Loucy (cell line): ENCODE results near the gene AKR1C8.
"Not testable (repeated sequence)": the region's sequence is repeated elsewhere in the genome, so short reads cannot be mapped to it uniquely, and the experiment has no call there.

Experiments used
- H2AFZ ChIP-seq: fragments of 200-600 bp; sonication (generic); 2 replicates; pipeline ENCODE4 v1.6.0; 2016; ENCODE audit warnings: antibody characterized with exemption, mild to moderate bottlenecking, low read length, moderate library complexity
- H3F3A ChIP-seq: fragments of 200-600 bp; 2 replicates; pipeline ENCODE4 v1.6.0; 2016; ENCODE audit warnings: antibody characterized with exemption, low read depth, mild to moderate bottlenecking
- H3K27me3 ChIP-seq: fragments of 200-600 bp; sonication (generic); 2 replicates; pipeline ENCODE4 v1.6.1; 2014; ENCODE audit warnings: low read length, mild to moderate bottlenecking; ENCODE audit not compliant: insufficient read depth, poor library complexity, severe bottlenecking
- H3K36me3 ChIP-seq: fragments of 200-600 bp; sonication (generic); 2 replicates; pipeline ENCODE4 v1.6.1; 2016; ENCODE audit warnings: low read length; ENCODE audit not compliant: insufficient read depth
- H3K4me1 ChIP-seq: fragments of 200-600 bp; sonication (generic); 2 replicates; pipeline ENCODE4 v1.5.1; 2014; ENCODE audit warnings: low read length, mild to moderate bottlenecking; ENCODE audit not compliant: insufficient read depth, poor library complexity, severe bottlenecking
- H3K4me2 ChIP-seq: fragments of 200-600 bp; sonication (generic); 2 replicates; pipeline ENCODE4 v1.6.0; 2014; ENCODE audit warnings: antibody characterized with exemption, low read length, low read depth, mild to moderate bottlenecking; ENCODE audit not compliant: poor library complexity, severe bottlenecking
- H3K4me3 ChIP-seq: fragments of 200-600 bp; sonication (generic); 2 replicates; pipeline ENCODE4 v1.5.1; 2014; ENCODE audit warnings: low read length, mild to moderate bottlenecking, mixed read lengths; ENCODE audit not compliant: poor library complexity, severe bottlenecking
- H3K79me2 ChIP-seq: fragments of 200-600 bp; sonication (generic); 2 replicates; pipeline ENCODE4 v1.6.1; 2014; ENCODE audit warnings: low read length; ENCODE audit not compliant: insufficient read depth
- H3K9ac ChIP-seq: fragments of 200-600 bp; sonication (generic); 2 replicates; pipeline ENCODE4 v1.6.0; 2014; ENCODE audit warnings: mild to moderate bottlenecking, low read depth, low read length, moderate library complexity; ENCODE audit not compliant: poor library complexity, severe bottlenecking
- H3K9me2 ChIP-seq: fragments of 200-600 bp; sonication (generic); replicated peaks from 2 replicates; pipeline ENCODE4 v1.6.1; 2016; ENCODE audit warnings: low read depth, low read length, mixed read lengths
- H3K9me3 ChIP-seq: fragments of 200-600 bp; sonication (generic); 2 replicates; pipeline ENCODE4 v1.6.1; 2014; ENCODE audit warnings: mild to moderate bottlenecking, antibody characterized with exemption, low read length, low read depth; ENCODE audit not compliant: insufficient read depth
- H4K20me1 ChIP-seq: fragments of 200-600 bp; sonication (generic); 2 replicates; pipeline ENCODE4 v1.6.0; 2014; ENCODE audit warnings: antibody characterized with exemption, low read length, mild to moderate bottlenecking; ENCODE audit not compliant: insufficient read depth, poor library complexity, severe bottlenecking
- EZH2phosphoT487 ChIP-seq: fragments of 200-600 bp; IDR thresholded peaks from 2 replicates; pipeline ENCODE4 v1.6.1; 2018; ENCODE audit warnings: antibody characterized with exemption, mild to moderate bottlenecking, moderate library complexity, borderline replicate concordance
- TF ChIP-seq, protein P1 (sequence below): fragments of 200-600 bp; sonication (generic); conservative IDR thresholded peaks from 2 replicates; pipeline ENCODE4 v1.5.1; 2014; ENCODE audit warnings: mild to moderate bottlenecking, antibody characterized with exemption, low read length

AKR1C8 gene

DNA sequence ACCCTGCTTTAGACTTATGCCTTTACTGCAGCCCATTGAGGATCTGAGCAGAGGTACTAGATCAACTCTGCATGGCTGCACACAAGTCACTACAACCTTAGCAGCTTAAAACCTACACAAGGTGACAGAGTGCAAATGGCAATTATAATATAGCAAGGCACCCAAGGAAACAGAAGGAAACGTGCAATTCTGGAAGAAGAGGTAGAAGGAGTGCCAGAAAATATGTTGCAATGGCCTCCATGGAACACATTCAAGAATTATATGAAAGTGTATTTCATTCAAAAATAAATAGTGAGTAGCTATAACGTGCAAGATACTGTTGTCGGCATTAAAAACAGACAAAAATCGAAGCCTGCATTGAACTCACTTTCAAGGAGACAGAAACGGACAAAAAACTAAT lies 2.9 kb upstream of the AKR1C8 start:
- no peak for TF ChIP-seq EZH2phosphoT487
- TF ChIP-seq, protein P1, sequence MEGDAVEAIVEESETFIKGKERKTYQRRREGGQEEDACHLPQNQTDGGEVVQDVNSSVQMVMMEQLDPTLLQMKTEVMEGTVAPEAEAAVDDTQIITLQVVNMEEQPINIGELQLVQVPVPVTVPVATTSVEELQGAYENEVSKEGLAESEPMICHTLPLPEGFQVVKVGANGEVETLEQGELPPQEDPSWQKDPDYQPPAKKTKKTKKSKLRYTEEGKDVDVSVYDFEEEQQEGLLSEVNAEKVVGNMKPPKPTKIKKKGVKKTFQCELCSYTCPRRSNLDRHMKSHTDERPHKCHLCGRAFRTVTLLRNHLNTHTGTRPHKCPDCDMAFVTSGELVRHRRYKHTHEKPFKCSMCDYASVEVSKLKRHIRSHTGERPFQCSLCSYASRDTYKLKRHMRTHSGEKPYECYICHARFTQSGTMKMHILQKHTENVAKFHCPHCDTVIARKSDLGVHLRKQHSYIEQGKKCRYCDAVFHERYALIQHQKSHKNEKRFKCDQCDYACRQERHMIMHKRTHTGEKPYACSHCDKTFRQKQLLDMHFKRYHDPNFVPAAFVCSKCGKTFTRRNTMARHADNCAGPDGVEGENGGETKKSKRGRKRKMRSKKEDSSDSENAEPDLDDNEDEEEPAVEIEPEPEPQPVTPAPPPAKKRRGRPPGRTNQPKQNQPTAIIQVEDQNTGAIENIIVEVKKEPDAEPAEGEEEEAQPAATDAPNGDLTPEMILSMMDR = no peak
- no peak overlapping the region for H3K4me3 ChIP-seq
- no peaks in the 10 kb centered on the region for H3K9me2 ChIP-seq
- H3K36me3 ChIP-seq = no peaks in the 10 kb centered on the region
- no peaks in the 10 kb centered on the region for H3K27me3 ChIP-seq
- no peaks in the 10 kb centered on the region for H3K79me2 ChIP-seq
- no peak overlapping the region for H2AFZ ChIP-seq
- H3F3A ChIP-seq = no peaks in the 10 kb centered on the region
- H3K4me2 ChIP-seq = no peak overlapping the region
- no peaks in the 10 kb centered on the region for H3K4me1 ChIP-seq
- H4K20me1 ChIP-seq = no peaks in the 10 kb centered on the region
- no peak overlapping the region for H3K9ac ChIP-seq
- no peaks in the 10 kb centered on the region for H3K9me3 ChIP-seq

DNA sequence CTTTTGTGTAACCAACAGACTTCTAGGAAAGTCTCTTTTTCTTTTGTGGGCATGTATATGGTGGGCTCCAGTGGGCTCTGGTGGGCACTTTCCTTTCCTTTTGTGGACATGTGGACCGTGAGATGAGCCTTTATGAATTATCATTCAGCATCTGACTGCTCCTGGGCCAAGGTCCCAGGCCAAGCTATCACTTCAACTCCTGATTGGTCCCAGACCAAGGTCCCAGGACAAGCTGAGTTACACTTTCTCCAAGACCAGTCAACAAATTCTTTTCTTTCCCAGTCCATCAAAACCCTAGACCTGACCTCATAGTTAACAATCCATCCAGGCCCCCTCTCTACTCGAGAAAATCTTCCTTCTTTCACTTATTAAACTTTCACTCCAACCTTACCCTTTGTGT lies 1.0 kb downstream of the AKR1C8 start:
- Histone ChIP-seq H3K4me2 (no peak overlapping the region), H3K27me3 (no peaks in the 10 kb centered on the region), H2AFZ (no peak overlapping the region), H3K9ac (no peak overlapping the region), H3F3A (no peaks in the 10 kb centered on the region), H3K36me3 (no peaks in the 10 kb centered on the region), H3K79me2 (no peaks in the 10 kb centered on the region), H3K4me1 (no peaks in the 10 kb centered on the region), H4K20me1 (no peaks in the 10 kb centered on the region), H3K4me3 (no peak overlapping the region), H3K9me2 (no peaks in the 10 kb centered on the region), H3K9me3 (peaks cover 5% of the 10 kb centered on the region; the same call in 1 of the 2 replicates)
- TF ChIP-seq, protein P1 = no peak
- TF ChIP-seq EZH2phosphoT487 = no peak

DNA sequence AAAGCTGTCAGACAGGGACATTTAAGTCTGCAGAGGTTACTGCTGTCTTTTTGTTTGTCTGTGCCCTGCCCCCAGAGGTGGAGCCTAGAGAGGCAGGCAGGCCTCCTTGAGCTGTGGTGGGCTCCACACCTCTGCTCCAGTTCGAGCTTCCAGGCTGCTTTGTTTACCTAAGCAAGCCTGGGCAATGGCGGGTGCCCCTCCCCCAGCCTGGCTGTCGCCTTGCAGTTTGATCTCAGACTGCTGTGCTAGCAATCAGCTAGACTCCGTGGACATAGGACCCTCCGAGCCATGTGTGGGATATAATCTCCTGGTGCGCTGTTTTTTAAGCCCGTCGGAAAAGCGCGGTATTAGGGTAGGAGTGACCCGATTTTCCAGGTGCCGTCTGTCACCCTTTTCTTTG lies 4.4 kb downstream of the AKR1C8 start:
- not testable (repeated sequence) for H3K9me2 ChIP-seq, H3K4me3 ChIP-seq, H3K4me1 ChIP-seq, H3K9ac ChIP-seq, H3K79me2 ChIP-seq, H3K9me3 ChIP-seq, H3K4me2 ChIP-seq, H3F3A ChIP-seq, H3K27me3 ChIP-seq, H3K36me3 ChIP-seq, H2AFZ ChIP-seq, H4K20me1 ChIP-seq

DNA sequence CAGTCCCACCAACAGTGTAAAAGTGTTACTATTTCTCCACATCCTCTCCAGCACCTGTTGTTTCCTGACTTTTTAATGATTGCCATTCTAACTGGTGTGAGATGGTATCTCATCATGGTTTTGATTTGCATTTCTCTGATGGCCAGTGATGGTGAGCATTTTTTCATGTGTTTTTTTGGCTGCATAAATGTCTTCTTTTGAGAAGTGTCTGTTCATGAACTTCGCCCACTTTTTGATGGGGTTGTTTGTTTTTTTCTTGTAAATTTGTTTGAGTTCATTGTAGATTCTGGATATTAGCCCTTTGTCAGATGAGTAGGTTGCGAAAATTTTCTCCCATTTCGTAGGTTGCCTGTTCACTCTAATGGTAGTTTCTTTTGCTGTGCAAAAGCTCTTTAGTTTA lies 9.4 kb downstream of the AKR1C8 start:
- not testable (repeated sequence) for H3K27me3 ChIP-seq, H3K9me2 ChIP-seq, H3K4me1 ChIP-seq, H3K9ac ChIP-seq, H3K9me3 ChIP-seq, H3K36me3 ChIP-seq, H4K20me1 ChIP-seq, H3K4me2 ChIP-seq, H3K4me3 ChIP-seq, H2AFZ ChIP-seq, H3F3A ChIP-seq, H3K79me2 ChIP-seq
